Neural cell (in vitro differentiated cells): ENCODE results near the gene POMT2. TPM values are rescaled to one million over a fixed set of nuclear protein-coding genes. Genes with fewer than 3 reads are reported as not detected.
A peak's percentile ranks its signal among the peaks of the same experiment; 100 is the strongest.

Experiments
- H2AFZ ChIP-seq: fragments of 200-600, 300-800 bp; sonication (generic), shearing (Covaris generic); 2 replicates; pipeline ENCODE4 v1.6.0; 2014; ENCODE audit warnings: low read depth, mild to moderate bottlenecking, antibody characterized with exemption, low read length, moderate library complexity
- H3F3A ChIP-seq: fragments of 200-600 bp; shearing (Covaris generic); 2 replicates; pipeline ENCODE4 v1.6.1; 2016; ENCODE audit warnings: mild to moderate bottlenecking, moderate library complexity, mixed read lengths, antibody characterized with exemption, low read length; ENCODE audit not compliant: insufficient read depth, poor library complexity, severe bottlenecking
- H3K27ac ChIP-seq: fragments of 200-600, 300-800 bp; sonication (generic), shearing (Covaris generic); 2 replicates; pipeline ENCODE4 v1.5.1; 2014; ENCODE audit warnings: mild to moderate bottlenecking, low read length, moderate library complexity
- H3K27me3 ChIP-seq: fragments of 300-800, 200-600 bp; sonication (generic), shearing (Covaris generic); 2 replicates; pipeline ENCODE4 v1.6.0; 2014; ENCODE audit warnings: mild to moderate bottlenecking, low read depth, low read length, moderate library complexity; ENCODE audit not compliant: insufficient read depth
- H3K36me3 ChIP-seq: fragments of 300-800, 200-600 bp; sonication (generic), shearing (Covaris generic); 2 replicates; pipeline ENCODE4 v1.5.1; 2014; ENCODE audit warnings: mild to moderate bottlenecking, antibody characterized with exemption, low read length, moderate library complexity; ENCODE audit not compliant: insufficient read depth
- H3K4me2 ChIP-seq: fragments of 300-800, 200-600 bp; sonication (generic), shearing (Covaris generic); 2 replicates; pipeline ENCODE4 v1.6.0; 2014; ENCODE audit warnings: mild to moderate bottlenecking, low read length
- H3K4me3 ChIP-seq: fragments of 300-800, 200-600 bp; sonication (generic), shearing (Covaris generic); 2 replicates; pipeline ENCODE4 v1.5.1; 2014; ENCODE audit warnings: mild to moderate bottlenecking, low read length, moderate library complexity
- H3K79me2 ChIP-seq: fragments of 200-600 bp; shearing (Covaris generic); replicated peaks from 2 replicates; pipeline ENCODE4 v1.6.0; 2014; ENCODE audit warnings: mild to moderate bottlenecking, low read length, moderate library complexity; ENCODE audit not compliant: insufficient read depth
- H3K9ac ChIP-seq: fragments of 300-800, 200-600 bp; sonication (generic), shearing (Covaris generic); 2 replicates; pipeline ENCODE4 v1.6.1; 2016; ENCODE audit warnings: mild to moderate bottlenecking, low read length, mixed read lengths
- H3K9me2 ChIP-seq: fragments of 200-600 bp; shearing (Covaris generic); 2 replicates; pipeline ENCODE4 v1.6.1; 2016; ENCODE audit warnings: mild to moderate bottlenecking, low read length, mixed read lengths; ENCODE audit not compliant: insufficient read depth
- H3K9me3 ChIP-seq: fragments of 200-600, 300-800 bp; sonication (generic), shearing (Covaris generic); 2 replicates; pipeline ENCODE4 v1.6.1; 2016; ENCODE audit warnings: mild to moderate bottlenecking, mixed run types, low read length, moderate library complexity, mixed read lengths
- H4K20me1 ChIP-seq: fragments of 200-600 bp; shearing (Covaris generic); 2 replicates; pipeline ENCODE4 v1.6.1; 2016; ENCODE audit warnings: mild to moderate bottlenecking, mixed run types; ENCODE audit not compliant: insufficient read depth
- CTCF ChIP-seq: fragments of 450-650 bp; IDR thresholded peaks from 2 replicates; pipeline ENCODE4 v1.5.1; 2014; ENCODE audit warnings: antibody characterized with exemption, mild to moderate bottlenecking, moderate library complexity; ENCODE audit not compliant: poor library complexity, severe bottlenecking
- EP300 ChIP-seq: fragments of 450-650 bp; conservative IDR thresholded peaks from 2 replicates; pipeline ENCODE4 v1.6.1; 2014; ENCODE audit warnings: antibody characterized with exemption, mild to moderate bottlenecking, moderate library complexity; ENCODE audit not compliant: poor library complexity, severe bottlenecking
- EZH2 ChIP-seq: fragments of 200-600, 300-800 bp; shearing (Covaris generic), sonication (generic); IDR thresholded peaks from 2 replicates; pipeline ENCODE4 v1.6.1; 2014; ENCODE audit warnings: antibody characterized with exemption, low read length, borderline replicate concordance, mild to moderate bottlenecking; ENCODE audit not compliant: insufficient read depth, poor library complexity, severe bottlenecking
- MXI1 ChIP-seq: fragments of 450-650 bp; conservative IDR thresholded peaks from 2 replicates; pipeline ENCODE4 v1.6.1; 2014; ENCODE audit warnings: antibody characterized with exemption, mild to moderate bottlenecking; ENCODE audit not compliant: poor library complexity, severe bottlenecking
- POLR2AphosphoS5 ChIP-seq: IDR thresholded peaks from 2 replicates; pipeline ENCODE4 v1.6.1; 2012
- RAD21 ChIP-seq: fragments of 450-650 bp; conservative IDR thresholded peaks from 2 replicates; pipeline ENCODE4 v1.6.1; 2014; ENCODE audit warnings: antibody characterized with exemption, mild to moderate bottlenecking, moderate library complexity
- SMC3 ChIP-seq: fragments of 450-650 bp; conservative IDR thresholded peaks from 2 replicates; pipeline ENCODE4 v1.6.1; 2014; ENCODE audit warnings: antibody characterized with exemption, mild to moderate bottlenecking, moderate library complexity; ENCODE audit not compliant: poor library complexity
- TAF1 ChIP-seq: IDR thresholded peaks from 2 replicates; pipeline ENCODE4 v1.6.1; 2012; ENCODE audit warnings: low read depth
- polyA plus RNA-seq: library from polyadenylated mRNA; depleted of rRNA; stranded (reverse); fragments of >200 nt; gene quantifications from 2 replicates; pipeline ENCODE4 v1.2.3, GENCODE V29; 2014
- TF ChIP-seq, protein P1 (sequence below): IDR thresholded peaks from 2 replicates; pipeline ENCODE4 v1.6.1; 2012; ENCODE audit warnings: borderline replicate concordance

Gene POMT2
- polyA plus RNA-seq, 1 donor from 2014 or later = 9.6 TPM

DNA sequence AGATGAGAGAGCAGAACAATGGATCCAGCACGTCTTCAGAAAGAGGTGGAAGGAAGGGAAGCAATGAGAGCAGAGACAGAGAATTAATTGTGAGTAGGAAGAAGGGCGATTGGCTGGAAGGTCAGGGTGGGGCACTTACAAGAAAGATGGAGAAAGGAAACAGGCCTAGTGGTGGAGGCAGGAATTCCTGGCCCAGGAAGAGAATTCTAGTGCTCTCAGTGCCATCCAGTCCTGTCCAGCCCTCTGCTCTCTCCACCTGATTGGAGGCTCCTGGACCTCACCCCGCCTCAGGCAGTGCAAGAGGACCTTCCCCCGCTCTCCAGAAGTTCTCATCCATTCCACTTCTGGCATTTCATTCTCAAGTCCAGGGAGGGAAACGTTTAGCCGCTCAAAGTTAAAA is 92.6 kb downstream of the POMT2 start:
- Histone ChIP-seq H3K4me2 (no peak overlapping the region), H3K36me3 (peaks cover 5% of the 10 kb centered on the region), H3K27me3 (no peaks in the 10 kb centered on the region), H3K9me3 (peaks cover 5% of the 10 kb centered on the region), H4K20me1 (no peaks in the 10 kb centered on the region), H3K27ac (no peak overlapping the region), H3K4me3 (no peak overlapping the region), H2AFZ (no peak overlapping the region), H3F3A (no peaks in the 10 kb centered on the region), H3K9me2 (no peaks in the 10 kb centered on the region), H3K9ac (no peak overlapping the region), H3K79me2 (no peaks in the 10 kb centered on the region)
- TF ChIP-seq EP300 = no peak
- TF ChIP-seq, protein P1, sequence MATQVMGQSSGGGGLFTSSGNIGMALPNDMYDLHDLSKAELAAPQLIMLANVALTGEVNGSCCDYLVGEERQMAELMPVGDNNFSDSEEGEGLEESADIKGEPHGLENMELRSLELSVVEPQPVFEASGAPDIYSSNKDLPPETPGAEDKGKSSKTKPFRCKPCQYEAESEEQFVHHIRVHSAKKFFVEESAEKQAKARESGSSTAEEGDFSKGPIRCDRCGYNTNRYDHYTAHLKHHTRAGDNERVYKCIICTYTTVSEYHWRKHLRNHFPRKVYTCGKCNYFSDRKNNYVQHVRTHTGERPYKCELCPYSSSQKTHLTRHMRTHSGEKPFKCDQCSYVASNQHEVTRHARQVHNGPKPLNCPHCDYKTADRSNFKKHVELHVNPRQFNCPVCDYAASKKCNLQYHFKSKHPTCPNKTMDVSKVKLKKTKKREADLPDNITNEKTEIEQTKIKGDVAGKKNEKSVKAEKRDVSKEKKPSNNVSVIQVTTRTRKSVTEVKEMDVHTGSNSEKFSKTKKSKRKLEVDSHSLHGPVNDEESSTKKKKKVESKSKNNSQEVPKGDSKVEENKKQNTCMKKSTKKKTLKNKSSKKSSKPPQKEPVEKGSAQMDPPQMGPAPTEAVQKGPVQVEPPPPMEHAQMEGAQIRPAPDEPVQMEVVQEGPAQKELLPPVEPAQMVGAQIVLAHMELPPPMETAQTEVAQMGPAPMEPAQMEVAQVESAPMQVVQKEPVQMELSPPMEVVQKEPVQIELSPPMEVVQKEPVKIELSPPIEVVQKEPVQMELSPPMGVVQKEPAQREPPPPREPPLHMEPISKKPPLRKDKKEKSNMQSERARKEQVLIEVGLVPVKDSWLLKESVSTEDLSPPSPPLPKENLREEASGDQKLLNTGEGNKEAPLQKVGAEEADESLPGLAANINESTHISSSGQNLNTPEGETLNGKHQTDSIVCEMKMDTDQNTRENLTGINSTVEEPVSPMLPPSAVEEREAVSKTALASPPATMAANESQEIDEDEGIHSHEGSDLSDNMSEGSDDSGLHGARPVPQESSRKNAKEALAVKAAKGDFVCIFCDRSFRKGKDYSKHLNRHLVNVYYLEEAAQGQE = no peak
- TF ChIP-seq SMC3 = no peak
- TF ChIP-seq TAF1 = no peak
- no peak for TF ChIP-seq POLR2AphosphoS5
- no peak for TF ChIP-seq EZH2
- no peak for TF ChIP-seq CTCF
- TF ChIP-seq MXI1 = no peak

GRCh38 chr14:77225892-77226557 is 94.7 kb downstream of the POMT2 start:
- H2AFZ ChIP-seq = no peak overlapping the region
- H4K20me1 ChIP-seq = no peaks in the 10 kb centered on the region
- peak overlapping the region; percentile 17 for H3K9ac ChIP-seq
- H3F3A ChIP-seq = no peaks in the 10 kb centered on the region
- H3K9me3 ChIP-seq = peaks cover 4% of the 10 kb centered on the region
- H3K9me2 ChIP-seq = no peaks in the 10 kb centered on the region
- H3K27me3 ChIP-seq = no peaks in the 10 kb centered on the region
- TF ChIP-seq RAD21 (no peak), TAF1 (no peak), EZH2 (no peak), POLR2AphosphoS5 (no peak), MXI1 (no peak), CTCF (no peak), EP300 (no peak), SMC3 (no peak)
- TF ChIP-seq, protein P1 = no peak
- H3K4me3 ChIP-seq = no peak overlapping the region
- H3K27ac ChIP-seq = peak overlapping the region; percentile 28
- no peak overlapping the region for H3K4me2 ChIP-seq
- H3K79me2 ChIP-seq = no peaks in the 10 kb centered on the region
- H3K36me3 ChIP-seq = no peaks in the 10 kb centered on the region
